HG03139 (cell line): ENCODE measurements around the gene RSPH9.

Experiments used
- ATAC-seq: cut with Tn5 transposase; IDR thresholded peaks from one replicate; pipeline ENCODE4 v1.9.1; 2021; ENCODE audit not compliant: unreplicated experiment

Gene RSPH9

GRCh38 chr6:43667245-43668150 lies 22.7 kb downstream of the RSPH9 start:
- no peak for ATAC-seq

DNA sequence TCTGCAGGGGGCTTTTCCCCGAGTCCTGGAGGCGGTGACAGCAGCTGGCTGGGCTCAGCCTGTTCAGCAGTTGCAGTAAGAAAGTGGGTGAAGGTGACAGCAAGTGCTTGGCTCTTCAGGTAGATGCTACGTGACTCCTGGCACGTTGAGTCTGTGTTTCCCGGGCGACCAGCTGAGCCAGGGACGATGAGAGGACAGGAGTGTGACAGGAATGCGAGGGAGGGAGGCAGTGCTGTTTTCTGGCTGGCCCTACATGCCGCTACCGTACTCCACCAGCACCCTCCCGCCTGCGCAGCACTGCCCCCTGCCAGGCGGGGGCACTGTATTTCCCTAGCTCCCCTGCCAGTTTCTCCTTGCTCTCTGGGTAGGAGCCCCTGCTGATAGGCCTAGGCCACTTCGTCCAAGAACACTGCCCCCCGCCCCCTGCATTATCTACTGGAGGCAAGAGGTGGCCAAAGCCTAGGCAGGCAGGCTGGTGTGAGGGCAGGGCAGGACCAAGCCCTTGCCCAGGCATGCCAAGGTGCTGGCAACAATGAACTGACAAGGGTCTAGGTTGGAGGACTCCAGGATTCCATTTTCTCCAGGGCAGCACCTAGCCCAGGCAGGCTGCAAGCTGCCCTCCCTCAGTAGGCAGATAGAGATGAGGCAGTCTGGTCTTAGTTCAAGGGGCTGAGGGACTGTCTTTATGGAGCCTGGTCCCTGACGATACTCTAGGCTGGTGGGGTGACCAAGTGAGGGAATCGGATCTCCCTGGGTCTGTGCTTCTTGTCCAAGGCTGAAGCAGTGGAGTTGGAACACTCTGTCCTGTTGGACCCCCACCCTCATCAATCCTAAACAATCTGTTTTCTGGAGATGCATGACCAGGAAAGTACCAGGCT lies 23.6 kb downstream of the RSPH9 start:
- no peak for ATAC-seq

DNA sequence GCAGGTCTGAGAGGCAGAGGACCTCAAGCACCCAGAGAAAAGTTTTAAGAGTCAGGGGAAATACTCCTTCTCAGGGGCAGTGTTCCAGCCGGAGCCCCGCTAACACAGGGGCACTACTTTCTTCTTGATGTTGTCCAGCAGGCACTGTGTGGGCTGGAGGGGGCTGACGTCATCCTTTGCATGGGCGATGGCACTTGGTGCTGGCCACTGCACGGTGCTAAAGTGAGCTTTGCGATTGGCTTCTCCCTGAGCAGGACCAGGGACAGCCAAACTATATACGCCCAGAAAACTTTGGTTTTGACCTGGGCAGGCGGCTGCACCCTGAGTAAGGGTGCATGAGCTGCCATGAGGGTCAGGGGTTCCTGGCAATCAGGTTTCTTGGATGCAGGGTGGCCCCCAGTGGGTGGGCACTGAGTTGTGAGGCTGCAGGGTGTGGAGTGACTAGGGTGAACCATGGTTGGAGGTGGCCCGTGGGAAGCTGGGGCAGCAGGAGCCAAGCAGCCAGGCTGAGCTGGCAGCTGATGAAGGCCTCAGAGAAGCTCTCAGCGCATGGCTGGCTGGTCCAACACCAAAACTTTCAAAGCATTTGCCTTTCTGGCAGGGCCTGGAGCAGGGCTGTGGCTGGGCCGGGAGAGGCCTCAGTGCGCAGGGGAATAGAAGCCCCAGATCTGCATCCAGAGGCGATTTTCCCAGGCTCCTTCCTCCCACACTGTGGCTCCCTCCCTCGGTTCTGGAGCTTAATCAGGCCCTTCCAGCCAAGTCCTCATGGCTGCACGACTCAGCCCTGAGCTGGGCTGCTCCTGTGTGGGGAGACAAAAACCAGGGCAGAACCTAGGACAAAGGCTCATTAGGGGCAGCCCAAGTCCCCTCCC lies 24.4 kb downstream of the RSPH9 start:
- ATAC-seq = no peak

DNA sequence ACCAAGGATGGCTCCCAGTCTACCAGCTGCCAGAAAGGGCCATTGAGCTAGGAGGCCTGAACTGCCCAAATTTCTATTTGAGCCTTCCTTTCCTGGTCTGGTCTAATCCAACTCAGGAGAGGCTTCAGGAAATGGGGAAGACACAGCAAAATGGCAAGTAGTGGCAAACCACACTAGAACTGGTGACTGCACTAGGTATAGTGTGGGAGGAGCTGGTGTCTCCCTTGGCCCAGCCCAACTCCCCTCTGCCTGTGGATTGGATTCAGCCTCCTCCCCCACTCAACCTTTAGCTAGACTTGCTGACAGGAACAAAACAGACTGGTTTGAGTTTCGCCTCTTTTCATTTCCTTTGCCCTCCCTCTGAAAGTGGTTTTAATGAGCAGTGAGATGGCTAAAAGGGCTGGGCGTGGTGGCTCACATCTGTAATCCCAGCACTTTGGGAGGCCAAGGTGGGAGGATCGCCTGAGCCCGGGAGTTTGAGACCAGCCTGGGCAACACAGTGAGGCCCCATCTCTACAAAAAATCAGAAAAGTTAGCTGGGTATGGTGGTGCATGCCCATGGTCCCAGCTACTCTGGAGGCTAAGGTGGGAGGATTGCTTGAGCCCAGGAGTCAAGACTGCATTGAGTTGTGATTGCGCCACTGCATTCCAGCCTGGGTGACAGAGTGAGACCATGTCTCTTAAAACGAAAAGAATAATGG lies 25.2 kb downstream of the RSPH9 start:
- no peak for ATAC-seq

- no peak for ATAC-seq
These were observed 25.8 kb downstream of the RSPH9 start for GRCh38 chr6:43670623-43670986.

DNA sequence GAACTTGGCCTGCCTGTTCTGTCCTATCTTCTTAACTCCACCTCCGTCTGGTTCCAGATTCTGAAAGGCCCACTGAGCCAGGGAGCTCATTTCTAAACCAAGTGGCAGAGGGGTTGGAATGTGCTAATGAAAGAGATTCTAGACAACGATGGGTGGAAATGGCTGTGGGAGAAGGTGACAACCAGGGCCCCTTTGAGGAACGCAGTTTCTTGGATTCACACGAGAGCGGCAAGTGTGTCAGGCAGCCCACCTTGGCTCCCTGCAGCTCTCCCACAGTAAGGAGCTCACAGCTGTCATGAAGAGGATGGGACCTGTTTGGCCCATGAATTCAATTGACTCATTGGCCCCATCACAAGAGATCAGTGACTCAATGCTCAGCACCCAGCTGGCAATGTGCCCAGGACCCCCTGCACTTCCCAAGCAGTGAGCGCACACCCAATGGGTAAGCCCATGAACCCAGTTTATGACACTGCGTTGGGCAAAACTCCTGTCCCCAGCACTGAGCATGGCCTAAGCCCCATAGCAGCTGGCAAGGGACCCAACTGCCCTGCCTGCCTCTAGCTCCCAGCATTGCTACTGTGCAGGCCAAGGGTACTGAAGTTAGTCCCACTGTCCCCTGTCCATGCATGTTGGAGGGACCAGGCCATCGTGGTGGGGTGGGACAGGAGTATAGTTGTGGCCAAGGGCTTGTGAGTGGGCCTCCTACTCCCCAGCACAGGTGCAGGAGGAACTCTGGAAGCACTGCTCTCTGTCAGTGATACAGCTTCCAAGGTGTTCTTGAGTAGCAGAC lies 26.4 kb downstream of the RSPH9 start:
- no peak for ATAC-seq

DNA sequence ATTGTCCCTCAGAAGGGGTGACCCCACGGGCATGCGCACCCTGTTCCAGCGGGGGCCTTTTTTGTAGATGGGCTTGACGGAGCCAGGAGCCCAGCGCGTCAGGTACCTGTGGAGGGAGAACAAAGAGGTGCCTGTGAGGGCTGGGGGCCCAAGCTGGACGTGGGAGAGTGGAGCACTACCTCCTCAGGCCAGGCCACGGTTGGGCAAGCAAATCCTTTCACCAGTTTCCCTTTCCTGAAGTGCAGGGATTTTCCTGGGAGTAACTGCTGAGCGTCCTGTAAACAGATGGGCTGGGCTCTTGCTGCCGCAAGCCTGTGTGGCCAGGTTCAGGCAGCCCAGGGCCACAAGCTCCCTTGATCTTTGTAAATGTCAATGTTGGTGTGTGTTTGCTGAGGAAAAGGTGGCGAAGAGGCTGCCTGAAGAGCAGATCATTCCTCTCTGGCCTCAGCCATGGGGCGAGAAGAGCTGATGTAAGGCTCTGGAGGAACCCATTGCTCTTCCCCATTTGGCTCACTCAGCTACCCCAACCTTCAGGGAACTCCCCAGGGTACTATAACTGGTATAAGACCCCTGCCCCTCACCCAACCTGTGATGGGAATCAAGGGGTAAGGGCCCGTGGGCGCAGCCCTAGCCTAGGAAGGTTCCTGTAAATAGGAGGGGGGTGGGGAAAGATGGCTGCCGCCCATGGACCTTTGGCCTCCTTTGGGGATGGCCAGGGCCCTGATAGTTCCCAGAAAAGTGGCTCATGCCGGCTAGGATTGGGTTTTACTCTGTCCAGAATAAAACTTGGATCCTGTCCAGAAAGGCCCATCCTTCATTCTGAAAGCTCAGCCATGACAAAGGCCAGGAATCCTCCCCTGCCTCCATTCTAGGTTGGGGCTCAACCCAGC lies 27.2 kb downstream of the RSPH9 start:
- no peak for ATAC-seq

- ATAC-seq = no peak
These were observed 28.7 kb downstream of the RSPH9 start for GRCh38 chr6:43673444-43674084.

DNA sequence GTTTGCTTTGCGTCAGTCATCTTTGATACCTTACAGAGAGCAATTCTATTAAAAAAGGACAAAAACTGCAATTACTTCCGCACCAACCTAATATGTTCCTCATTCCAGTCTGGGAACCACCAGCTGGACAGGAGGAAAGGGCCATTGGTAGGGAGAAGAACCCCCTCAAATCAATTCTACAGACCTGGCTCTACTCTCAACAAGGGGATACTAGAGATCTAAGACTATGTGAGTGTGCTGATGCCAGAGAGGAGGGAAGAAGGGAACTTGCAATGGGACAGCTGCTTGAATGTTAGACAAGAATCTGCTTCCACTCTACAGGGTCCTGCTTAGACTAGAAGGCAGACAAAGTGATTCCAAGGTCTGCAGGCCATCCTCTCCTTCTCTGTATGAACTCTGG lies 29.5 kb downstream of the RSPH9 start:
- ATAC-seq = no peak

DNA sequence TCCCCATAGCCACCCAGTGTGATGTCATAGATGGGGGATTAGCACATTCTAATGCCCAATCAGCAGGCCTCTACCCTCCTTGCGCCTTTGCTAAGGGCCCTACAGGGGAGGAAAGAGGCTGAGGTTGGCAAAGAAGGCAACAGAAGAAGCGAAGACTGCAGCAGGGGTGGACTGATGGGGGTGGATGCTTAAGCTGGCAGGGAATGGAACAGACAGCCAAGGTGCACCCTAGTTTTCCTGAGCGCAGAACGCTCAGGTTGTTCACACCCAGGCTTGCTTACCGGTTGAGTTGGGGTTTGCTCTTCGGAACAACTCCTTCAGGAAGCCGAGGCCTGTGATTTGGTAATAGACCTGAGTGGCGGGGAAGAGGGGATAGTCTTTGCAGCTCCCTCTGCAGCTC lies 30.1 kb downstream of the RSPH9 start:
- ATAC-seq = no peak

- ATAC-seq = no peak
These were observed 32.2 kb downstream of the RSPH9 start for GRCh38 chr6:43676962-43677606.

- no peak for ATAC-seq
These were observed 32.9 kb downstream of the RSPH9 start for GRCh38 chr6:43677759-43678158.

GRCh38 chr6:43678341-43678740 lies 33.5 kb downstream of the RSPH9 start:
- no peak for ATAC-seq

DNA sequence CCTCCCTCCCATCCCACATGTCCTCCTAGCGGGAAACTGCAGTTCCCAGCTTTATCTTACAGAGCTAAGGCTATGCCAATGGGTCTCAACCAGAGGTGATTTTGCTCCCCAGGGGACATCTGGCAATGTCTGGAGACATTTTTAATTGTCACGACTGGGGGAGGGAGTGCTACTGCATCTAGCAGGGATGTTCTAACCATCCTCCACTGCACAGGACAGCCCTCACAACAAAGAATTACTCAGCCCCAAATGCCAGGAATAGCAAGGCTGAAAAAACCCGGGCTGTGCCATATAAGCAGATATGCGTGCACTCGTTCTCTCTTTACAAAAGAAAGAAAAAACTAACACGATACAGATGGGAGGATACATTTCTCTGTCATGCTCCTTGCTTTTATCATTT lies 34.2 kb downstream of the RSPH9 start:
- ATAC-seq = no peak

DNA sequence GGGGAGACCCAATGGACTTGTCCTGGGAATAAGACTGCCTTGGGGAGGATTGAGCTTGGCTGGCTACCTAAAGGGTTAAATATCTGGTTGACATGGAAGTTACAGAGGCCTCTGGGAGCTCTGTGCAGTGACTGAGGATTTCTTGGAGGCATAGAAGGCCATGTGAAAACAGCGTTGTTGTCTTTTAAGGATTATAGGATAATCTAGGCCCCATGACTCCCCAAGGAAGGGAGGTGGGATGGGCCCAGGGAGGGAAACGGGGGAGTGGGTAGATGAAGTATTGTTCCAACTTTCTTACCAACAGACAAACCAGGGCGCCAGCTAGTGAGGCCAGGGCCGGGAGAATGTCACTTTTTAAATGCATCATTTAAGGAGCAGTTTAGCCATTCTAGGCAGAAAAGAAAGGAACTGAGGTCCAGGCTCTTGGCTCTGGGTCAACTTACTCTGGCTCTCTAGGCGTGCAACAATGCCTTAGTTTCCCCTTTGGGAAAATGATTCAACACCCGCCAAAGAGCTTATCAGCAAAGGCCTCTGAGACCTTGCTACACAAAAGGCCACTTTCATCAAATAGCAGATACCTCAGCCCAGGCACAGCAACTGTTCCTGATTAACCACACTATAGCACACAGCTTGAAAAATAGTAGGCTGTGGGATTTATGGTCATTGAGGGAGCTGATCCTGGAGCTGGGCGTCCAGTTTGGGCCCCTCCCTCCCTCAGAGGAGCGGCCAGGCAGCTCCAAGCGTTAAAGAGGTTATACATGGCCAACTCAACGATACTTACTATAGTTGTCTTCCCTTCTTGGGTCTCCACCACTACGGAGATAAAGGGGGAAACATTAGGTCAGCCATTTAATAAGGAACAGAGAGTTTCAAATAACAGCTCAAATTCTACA lies 35.7 kb downstream of the RSPH9 start:
- no peak for ATAC-seq

DNA sequence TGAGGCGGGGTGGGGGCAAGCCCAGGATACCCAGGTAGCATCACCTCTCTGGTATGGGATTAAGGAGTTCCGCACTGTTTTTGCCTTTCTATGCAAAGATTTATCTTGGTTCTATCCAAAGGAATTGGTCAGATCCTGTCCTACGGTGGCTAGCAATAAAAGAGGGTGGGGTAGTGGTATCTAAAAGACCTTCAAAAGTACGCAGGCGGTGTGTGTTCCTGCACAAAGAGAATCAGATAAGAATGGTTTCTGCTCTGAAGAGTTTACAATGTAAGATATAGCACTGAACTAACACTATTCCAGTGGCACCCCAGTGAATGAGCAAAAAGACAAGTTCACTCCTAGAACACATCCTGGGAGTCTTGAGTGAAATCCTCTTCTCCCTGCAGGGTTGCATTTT lies 36.5 kb downstream of the RSPH9 start:
- ATAC-seq = no peak
